Left ventricle myocardium superior (tissue), 1 donor: ENCODE measurements around the gene CDC42BPB. TPM values are rescaled to one million over a fixed set of nuclear protein-coding genes. Genes with fewer than 3 reads are reported as not detected.
"Not testable (repeated sequence)": the region's sequence is repeated elsewhere in the genome, so short reads cannot be mapped to it uniquely, and the experiment has no call there.

ENCODE experiments used
- ATAC-seq: fragments of 200-7000 bp; cut with Tn5 transposase; one replicate; pipeline ENCODE4 v1.9.1; 2020; ENCODE audit warnings: mild to moderate bottlenecking, moderate library complexity
- DNase-seq: peaks from one replicate; pipeline ENCODE4 v3.0.0-alpha.2; 2020
- intact Hi-C: fragments of 100-400 bp; cut with micrococcal nuclease; formaldehyde crosslinking; loops from one replicate; pipeline ENCODE4 v1.11.0; 2022
- total RNA-seq: library from RNA; stranded (reverse); fragmentation: NEBNext Ultra II Directional; extraction: Animal tissue kit (Norgen Biotek cat#: 25700); gene quantifications from one replicate; pipeline ENCODE4 v1.2.1, GENCODE V29; 2021
- donor health status: DM: no; HTN: yes; CAD: no; lungs with severe emphysema.

The CDC42BPB gene
- total RNA-seq, 1 donor from 2014 or later, result 75.1 TPM

DNA sequence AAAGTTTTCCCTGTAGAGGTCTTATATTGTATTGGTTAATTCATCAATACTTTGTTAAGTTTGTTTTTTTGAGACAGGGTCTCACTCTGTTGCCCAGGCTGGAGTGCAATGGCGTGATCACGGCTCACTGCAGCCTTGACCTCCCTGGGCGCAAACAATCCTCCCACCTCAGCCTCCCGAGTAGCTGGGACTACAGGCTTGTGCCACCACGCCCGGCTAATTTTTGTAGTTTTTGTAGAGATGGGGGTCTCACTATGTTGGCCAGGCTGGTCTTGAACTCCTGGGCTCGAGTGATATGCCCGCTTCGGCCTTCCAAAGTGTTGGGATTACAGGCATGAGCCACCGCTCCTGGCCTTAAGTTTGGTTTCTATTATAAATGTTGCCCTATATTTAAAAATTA, 130.5 kb downstream of the CDC42BPB start:
- intact Hi-C loops, ATAC-seq, DNase-seq: not testable (repeated sequence)

DNA sequence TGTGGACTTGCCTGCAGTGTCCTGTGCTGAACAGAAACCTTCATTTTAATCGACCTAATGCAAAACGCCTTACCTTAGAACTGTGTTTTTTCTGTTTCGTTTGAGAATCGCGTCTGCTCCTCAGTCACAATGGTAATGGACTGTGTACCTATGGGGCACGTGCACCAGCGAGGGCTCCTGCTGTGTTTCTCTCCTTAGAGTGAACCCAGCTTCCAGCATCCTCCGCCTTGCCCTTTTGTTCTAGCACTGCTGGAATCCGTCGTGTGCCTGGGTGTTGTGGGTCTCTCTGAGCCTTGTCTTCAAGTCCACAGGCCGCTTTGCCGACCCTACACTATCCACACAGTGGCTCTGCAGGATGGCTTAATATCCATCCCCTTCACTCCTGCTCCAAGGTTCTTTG, 131.2 kb downstream of the CDC42BPB start:
- DNase-seq (no peak), ATAC-seq (no peak)
- intact Hi-C loops, result no loop called here

DNA sequence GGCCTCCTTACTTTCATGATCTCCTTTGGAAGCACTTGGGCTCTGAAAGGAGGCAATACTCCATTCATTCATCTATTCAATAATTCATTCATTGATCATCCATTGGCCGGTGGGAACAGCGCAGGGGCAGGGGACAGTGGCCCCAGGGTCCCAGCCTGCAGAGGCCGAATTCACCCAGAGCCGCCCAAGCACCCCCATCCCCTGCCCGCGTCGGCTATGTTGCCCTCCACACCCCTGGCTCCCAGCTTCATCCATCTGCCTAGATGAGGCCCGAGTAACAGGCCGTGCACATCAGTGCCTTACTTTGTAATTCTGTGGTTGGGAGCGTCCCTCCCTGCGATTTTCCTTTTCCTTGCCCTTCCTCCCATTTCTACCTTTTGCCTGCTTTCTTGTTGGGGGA, 131.7 kb downstream of the CDC42BPB start:
- DNase-seq, result no peak
- intact Hi-C loops, result no loop called here
- no peak for ATAC-seq

DNA sequence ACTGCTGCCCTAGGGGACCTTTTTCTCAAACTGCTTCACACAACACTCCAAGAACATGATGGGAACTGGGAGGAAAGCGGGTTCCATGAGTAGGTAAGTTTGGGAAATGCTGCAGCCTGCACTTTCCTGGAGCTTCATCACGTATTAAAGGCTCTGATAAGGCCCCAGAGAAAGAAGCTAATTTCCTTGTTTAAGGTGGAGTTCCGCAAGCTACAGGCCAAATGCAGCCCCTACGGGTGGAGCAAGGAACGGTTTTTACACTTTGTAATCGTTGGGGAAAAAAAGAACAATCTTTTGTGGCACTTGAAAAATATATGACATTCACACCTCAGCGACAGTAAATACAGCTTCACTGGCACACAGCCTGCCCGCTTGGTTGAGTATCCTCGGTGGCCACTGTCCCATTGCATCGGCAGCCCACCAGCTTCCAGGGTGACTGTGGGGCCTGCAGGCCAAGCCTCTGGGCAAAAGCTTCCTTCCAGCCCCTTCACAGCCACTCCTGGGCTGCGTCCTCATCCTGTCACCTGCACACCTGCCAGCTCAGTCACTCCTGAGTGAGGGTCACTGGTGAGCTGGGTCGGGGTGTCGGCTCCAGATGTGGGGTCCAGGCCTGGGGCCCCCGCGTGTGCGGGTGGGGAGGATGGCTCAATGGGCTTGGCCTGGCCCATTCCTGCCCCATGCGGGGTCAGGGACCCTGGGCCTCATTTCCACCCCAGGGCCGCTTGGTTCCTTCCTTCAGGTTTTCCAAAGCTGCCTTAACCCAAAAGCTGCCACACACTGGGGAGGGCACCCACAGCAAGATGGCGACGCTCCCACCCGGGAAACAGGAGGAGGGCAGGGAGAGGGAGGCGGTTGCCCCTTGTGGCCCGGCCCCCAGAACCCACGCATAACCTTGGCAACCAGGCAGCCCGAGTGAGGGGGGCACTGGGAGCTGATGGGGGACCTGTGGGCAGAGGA, 132.4 kb downstream of the CDC42BPB start:
- intact Hi-C loops, result no loop called here

DNA sequence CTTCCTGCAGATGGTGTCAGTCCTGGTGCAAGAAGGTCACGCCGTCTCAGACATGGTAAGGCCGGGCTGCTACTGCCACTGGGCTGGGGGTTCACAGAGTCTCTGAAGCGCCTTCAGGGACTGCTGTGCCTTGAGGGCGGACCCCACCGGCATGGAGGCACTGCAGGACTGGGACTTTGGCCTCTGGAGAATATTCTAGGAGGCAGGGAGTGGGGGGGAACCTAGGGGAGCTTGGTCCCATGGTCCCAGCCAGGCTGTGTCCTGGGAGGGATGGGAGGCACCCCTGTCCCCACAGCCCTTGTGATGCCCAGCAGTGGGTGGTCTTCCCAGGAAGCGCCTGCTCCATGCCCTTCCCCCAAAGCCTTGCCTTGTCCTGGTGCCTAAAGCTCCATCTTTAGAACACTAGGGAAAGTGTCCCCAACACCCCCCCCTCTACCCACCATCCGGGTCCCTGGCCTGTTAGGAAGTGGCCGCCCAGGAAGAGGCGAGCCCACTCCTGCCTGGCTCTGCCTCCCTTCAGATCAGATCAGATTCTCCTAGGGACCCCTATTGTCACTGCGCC, 133.3 kb downstream of the CDC42BPB start:
- no peak for DNase-seq
- intact Hi-C loops, result no loop called here
- no peak for ATAC-seq

More for the DNA sequence above, 132.4 kb downstream of the CDC42BPB start:
- no peak for DNase-seq
- ATAC-seq, result no peak

DNA sequence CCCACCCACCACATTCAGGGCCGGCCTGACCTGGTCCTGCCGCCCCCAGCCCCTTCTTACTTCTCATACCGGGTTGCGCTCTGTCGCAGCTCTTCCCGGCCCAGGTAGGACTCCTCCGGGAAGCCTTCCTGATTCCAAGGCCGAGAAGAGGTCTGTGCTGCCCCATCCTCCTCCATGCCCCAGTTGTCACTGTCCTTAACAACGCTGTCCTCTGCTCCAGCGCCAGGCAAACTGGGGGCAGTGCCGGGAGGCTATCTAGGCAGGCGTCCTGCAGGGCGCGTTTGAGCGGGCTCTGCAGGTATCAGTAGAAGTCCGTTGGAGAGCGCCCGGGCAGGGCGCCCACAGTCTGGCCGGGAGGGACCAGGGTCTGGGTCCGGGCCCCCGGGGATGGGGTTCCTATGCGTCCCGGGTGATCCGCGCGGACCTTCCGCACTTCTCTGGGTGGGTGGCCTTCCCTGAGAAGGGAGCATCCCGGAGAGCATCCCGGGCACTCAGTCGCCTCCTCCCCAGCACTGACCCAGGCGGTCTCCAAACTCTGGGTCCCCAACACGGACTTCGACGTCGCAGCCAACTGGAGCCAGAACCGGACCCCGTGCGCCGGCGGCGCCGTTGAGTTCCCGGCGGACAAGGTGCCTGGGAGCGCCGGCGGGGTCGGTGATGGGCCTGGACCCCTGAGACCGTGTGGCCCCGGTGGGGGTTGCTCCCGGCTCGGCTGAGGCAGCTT, 134.0 kb downstream of the CDC42BPB start:
- intact Hi-C loops, result no loop called here
- DNase-seq (no peak), ATAC-seq (no peak)

DNA sequence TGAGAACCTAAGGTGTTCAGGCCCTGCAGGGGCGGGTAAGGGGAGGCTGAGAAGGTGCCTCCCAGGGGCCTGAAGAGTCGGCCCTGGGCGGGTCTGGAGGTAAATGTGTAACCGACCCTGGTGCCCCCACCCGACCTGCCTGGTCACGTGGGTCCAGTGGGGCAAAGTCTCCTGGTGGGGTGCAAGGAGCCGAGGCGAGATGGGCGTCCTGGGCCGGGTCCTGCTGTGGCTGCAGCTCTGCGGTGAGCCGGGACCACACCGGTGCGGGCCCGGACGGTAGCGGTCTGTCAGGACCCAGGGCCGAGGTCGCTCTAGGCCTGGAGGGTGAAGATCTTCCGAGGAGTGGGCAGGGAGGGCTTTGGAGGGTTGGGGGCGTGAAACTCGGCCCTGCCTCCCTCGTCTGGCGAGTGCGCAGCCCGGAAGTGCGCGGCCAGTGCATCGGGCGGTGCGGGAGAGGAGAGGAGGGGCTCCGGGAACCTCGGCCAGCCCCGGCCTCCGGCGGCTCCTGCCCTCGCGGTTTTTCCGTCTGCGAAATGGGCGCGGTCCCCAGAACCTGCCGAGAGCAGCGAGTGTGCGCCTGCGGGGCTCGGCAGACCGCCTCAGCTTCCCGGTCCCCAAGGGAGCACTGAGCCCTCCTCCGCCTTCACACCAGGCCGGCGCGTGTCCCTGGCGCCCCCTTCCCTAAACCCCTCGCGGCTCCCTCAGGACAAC, 134.7 kb downstream of the CDC42BPB start, which contains the start of gene AMN:
TSS of gene AMN (plus strand) at position 174 of the 711 bp plus-strand sequence. CDS start at position 200, 26 bp downstream.
- intact Hi-C loops, result no loop called here
- DNase-seq (no peak), ATAC-seq (no peak)

DNA sequence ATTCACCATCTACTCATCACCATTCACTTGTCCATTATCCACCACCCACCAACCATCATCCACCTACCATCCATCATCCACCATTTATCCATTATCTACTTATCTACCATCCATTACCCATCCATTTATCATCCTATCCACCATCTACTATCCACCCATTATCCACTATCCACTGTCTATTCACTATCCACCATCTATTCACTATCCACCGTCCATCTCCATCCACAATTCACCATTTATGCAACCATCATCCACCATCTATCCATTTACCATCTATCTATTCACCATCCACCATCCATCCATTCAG, 136.4 kb downstream of the CDC42BPB start:
- DNase-seq (no peak), ATAC-seq (no peak)
- intact Hi-C loops, result no loop called here

DNA sequence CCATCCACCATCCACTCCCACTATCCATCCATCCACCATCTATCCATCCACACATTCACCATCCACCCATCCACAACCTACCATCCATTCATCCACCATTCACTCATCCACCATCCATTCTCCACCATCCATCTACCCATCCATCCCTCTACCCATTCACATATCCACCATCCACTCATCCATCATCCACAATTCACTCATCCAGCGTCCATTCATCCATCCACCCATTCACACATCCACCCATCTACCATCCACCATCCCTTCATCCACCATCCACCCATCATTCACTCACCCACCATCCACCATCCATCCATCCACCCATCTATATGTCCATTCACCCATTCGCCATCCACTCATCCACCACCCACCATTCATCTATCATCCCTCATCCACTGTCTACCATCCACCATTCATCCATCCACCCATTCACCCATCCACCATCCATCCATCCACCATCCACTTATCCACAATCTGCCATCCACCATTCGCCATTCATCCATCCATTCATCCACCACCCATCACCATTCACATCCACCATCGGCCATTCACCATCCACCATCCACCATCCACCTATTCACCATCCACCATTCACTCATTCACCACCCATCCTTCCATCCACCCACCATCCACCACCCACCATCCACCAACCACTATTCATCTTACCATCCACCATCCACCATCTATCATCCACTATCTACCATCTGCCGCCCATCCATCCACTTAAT, 136.9 kb downstream of the CDC42BPB start:
- ATAC-seq (no peak), DNase-seq (no peak)

DNA sequence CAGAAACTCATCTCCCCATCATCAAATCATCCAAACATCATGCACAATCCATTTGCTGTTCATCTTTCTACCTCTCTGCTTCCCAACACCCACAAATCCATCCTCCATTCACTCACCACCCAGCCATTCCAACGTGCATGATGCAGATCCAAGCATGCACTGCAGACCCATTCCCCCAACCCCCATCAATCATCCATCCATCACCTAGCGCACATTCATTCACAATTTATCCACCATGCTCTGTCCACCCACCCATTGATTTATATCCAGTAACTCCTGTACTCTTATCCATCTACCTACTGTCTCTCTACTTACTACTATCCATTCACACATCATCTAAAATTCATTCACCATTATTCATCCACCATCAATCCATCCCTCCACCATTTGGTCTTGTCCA, 138.9 kb downstream of the CDC42BPB start:
- intact Hi-C loops, result no loop called here
- ATAC-seq, result no peak
- DNase-seq, result no peak

More for the DNA sequence above, 136.9 kb downstream of the CDC42BPB start:
- intact Hi-C loops, result no loop called here

DNA sequence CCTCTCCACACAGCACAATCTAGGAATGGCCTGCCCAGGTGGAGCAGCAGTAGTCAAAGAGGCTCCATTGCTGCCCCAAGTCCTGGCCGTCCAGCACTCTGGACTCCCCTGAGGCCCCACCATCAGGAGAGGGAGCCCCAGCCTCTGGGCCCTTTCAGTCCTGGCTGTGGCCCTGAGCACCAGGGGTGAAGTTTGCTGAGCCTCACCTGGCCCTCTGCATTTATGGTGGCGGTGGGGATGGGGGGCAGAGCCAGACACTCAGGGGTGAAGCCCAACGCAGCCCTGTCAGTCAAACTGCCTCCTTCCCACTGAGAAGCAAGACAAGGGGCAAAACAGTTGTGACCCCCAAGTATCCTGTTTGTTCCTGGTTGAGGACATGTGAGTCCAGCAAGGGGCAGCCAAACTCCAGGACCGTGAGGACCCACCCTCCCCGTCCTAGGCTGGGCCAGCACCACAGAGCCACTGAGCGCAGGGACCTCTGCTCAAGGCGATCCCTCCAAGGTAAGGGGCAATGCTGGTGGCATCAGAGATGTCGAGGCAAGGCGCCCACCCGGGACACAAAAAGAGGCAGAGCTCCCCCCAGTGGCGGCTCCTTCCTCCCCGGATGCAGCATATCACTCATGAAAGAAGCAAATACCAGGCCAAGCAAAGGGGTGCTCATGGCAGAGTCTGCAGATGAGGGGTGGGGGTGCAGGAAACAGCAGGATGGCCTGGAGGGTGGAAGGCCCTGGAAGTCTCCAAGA, 139.7 kb downstream of the CDC42BPB start:
- intact Hi-C loops, result no loop called here
- DNase-seq (peak; percentile 79), ATAC-seq (peak; percentile 59)

DNA sequence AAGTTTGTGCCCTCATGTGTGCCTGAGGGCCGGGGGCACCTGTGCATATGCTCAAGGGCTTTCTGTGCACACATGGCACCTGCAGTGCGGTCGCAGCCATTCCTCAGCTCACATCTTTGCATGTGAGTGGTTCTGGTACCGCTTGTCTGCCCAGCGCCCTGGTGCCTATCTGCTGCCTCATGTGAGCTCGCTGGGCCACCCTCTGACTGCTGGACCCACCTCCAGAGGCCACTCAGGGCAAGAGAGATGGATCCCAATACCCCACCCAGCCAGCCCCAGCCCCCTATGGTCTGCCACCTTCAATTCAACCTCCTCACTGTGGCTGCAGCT, 140.3 kb downstream of the CDC42BPB start:
- DNase-seq, result no peak
- intact Hi-C loops, result no loop called here
- ATAC-seq, result no peak

DNA sequence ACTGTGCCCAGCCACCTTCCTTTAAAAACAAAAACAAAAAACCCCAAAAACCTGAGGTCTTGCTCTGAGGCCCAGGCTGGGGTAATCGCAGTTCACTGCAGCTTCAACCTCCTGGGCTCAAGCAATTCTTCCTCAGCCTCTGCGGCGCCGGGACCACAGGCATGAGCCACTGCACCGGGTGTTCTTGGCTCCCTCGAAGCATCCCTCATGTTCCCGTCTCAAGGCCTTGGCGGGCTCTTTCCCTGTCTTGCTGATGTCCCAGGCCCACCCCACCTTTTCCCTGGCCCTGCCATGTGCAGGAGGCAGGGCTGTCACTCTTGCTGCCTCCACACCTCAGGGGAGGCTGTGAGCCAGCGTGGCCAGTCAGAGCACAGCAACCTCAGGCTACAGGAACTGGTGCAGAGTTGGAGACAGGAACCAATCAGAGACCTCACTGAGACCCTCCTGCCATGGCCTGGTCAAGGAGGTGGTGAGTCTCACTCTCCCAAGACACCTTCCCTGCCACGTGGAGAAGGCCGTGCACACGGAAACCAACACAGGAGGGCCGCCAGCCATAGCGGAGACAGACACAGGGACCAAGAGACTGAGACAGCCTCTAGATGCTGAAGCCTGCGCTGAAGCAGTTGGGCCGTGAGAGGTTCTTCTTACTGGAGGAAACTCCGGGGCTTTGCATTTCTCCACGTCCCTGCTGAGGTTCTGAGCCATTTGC, 140.8 kb downstream of the CDC42BPB start:
- intact Hi-C loops, result no loop called here
- ATAC-seq, result no peak
- DNase-seq, result no peak

DNA sequence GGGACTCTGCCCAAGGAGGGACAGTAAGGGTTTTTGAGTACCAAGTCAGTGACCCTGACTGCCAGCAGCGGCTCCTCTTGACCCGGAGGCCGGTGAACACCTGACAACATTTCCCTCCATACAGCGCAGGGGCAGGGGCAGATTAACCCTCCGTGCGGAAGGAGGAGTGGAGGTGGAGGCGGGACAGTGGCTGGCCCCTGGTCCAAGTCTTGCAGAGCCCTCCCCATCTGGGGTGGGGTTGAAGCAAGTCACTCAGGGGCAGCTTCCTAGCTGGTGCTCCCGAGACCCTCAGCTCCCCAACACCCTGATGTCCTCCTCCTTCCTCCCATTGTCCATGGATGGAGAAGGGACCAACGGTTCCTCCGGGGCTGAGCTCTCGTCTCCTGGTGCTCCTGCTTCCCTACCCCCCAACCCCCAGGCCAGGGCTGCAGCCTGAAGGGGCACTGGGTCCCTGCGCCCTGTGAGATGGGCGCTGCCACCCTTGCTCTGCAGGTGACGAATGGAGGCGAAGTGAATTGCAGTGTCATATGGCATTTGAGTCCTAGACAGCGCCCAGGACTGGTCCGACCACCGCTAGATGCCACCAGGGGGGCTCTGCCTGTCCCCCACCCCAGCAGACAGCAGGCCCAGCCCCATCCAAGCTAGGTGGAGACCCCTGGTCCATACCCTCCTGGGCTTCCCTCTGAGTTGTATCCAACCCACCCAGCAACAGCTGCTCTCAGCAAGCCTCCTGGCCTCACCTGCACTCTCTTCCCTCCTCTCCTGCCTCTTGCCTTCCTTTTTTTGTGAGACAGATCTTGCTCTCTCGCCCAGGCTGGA, 141.8 kb downstream of the CDC42BPB start:
- DNase-seq, result no peak
- intact Hi-C loops, result no loop called here
- ATAC-seq, result no peak

DNA sequence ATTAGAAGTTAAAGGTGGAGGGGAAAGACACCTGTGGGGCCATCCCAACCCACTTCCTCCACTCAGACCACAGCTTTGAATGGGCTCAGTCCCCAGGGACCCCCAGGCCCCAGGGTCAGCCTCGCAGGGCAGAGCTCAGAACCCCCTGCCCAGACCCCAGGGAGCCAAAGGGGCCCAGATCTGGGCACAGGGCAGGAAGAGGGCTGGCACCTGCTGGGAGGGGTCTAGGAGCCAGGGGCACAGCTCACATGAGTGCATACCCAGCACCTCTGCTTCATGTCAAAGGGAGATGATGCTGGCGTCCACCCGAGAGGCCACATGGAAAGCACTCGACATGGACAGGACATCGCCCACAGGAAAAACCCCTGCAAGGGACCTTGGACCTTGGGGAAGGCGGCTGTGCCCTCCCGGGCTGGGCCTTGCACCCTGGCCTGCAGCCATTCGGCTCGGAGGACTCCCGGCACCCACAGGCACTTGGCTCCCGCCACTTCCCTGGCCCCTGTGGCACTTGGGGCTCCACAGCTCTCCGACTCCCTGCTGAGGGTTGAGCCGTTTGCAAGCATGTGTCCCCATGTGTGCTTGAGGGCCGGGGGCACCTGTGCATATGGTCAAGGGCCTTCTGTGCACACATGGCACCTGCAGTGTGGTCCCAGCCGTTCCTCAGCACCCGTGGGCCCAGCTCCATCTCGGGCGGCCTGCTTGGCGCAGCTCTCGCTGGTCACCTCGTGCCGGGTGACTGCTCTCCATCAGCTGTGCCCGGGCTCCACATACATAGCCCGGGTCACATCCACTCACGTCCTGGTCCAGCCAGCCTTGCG, 142.7 kb downstream of the CDC42BPB start:
- DNase-seq (no peak), ATAC-seq (no peak)
- intact Hi-C loops, result no loop called here
